GM23338 (cell line): ENCODE results near the gene UBA6. TPM values are rescaled to one million over a fixed set of nuclear protein-coding genes. Genes with fewer than 3 reads are reported as not detected.

Experiments used
- ATAC-seq: fragments of 200-7000 bp; cut with Tn5 transposase; 3 replicates; pipeline ENCODE4 v1.9.1; 2020
- DNase-seq: peaks from one replicate; pipeline ENCODE4 v3.0.0-alpha.2; 2015; ENCODE audit warnings: low spot score
- H2AFZ ChIP-seq: fragments of 200-600 bp; sonication (generic); 2 replicates; pipeline ENCODE4 v1.8.0; 2016; ENCODE audit warnings: antibody characterized with exemption, mild to moderate bottlenecking, moderate library complexity
- H3F3A ChIP-seq: fragments of 200-600 bp; sonication (generic); replicated peaks from 2 replicates; pipeline ENCODE4 v1.8.0; 2017; ENCODE audit warnings: antibody characterized with exemption, mixed run types, low read depth
- H3K27ac ChIP-seq: fragments of 200-600 bp; sonication (generic); 2 replicates; pipeline ENCODE4 v1.6.1; 2016; ENCODE audit warnings: low read depth
- H3K27me3 ChIP-seq: fragments of 200-600 bp; sonication (generic); 2 replicates; pipeline ENCODE4 v1.8.0; 2016; ENCODE audit warnings: mild to moderate bottlenecking, mixed run types, moderate library complexity; ENCODE audit not compliant: insufficient read depth
- H3K36me3 ChIP-seq: fragments of 200-600 bp; sonication (generic); 2 replicates; pipeline ENCODE4 v1.8.0; 2016; ENCODE audit warnings: mild to moderate bottlenecking; ENCODE audit not compliant: insufficient read depth
- H3K4me1 ChIP-seq: fragments of 200-600 bp; sonication (generic); 2 replicates; pipeline ENCODE4 v1.8.0; 2016; ENCODE audit warnings: mild to moderate bottlenecking, moderate library complexity; ENCODE audit not compliant: insufficient read depth
- H3K4me2 ChIP-seq: fragments of 200-600 bp; sonication (generic); 2 replicates; pipeline ENCODE4 v1.7.1; 2017; ENCODE audit warnings: mixed run types
- H3K4me3 ChIP-seq: fragments of 200-600 bp; sonication (generic); 2 replicates; pipeline ENCODE4 v1.6.1; 2016; ENCODE audit warnings: mixed run types
- H3K79me2 ChIP-seq: fragments of 200-600 bp; sonication (generic); replicated peaks from 2 replicates; pipeline ENCODE4 v1.8.0; 2017; ENCODE audit warnings: mild to moderate bottlenecking; ENCODE audit not compliant: insufficient read depth
- H3K9me2 ChIP-seq: fragments of 200-600 bp; sonication (generic); 2 replicates; pipeline ENCODE4 v1.8.0; 2017; ENCODE audit not compliant: insufficient read depth
- H4K20me1 ChIP-seq: fragments of 200-600 bp; sonication (generic); replicated peaks from 2 replicates; pipeline ENCODE4 v1.8.0; 2017; ENCODE audit warnings: mild to moderate bottlenecking; ENCODE audit not compliant: insufficient read depth
- H3K27ac Mint-ChIP-seq: 2 replicates; pipeline ENCODE4 v1.8.0; 2020; ENCODE audit warnings: inconsistent platforms, mild to moderate bottlenecking, moderate library complexity, mixed read lengths
- H3K27me3 Mint-ChIP-seq: 3 replicates; pipeline ENCODE4 v1.8.0; 2022; ENCODE audit warnings: low read depth, mild to moderate bottlenecking, moderate library complexity, mixed read lengths, inconsistent platforms; ENCODE audit not compliant: insufficient read depth, poor library complexity
- H3K36me3 Mint-ChIP-seq: 3 replicates; pipeline ENCODE4 v1.8.0; 2021; ENCODE audit warnings: low read depth, mild to moderate bottlenecking, inconsistent platforms, moderate library complexity, mixed read lengths
- H3K4me1 Mint-ChIP-seq: 3 replicates; pipeline ENCODE4 v1.8.0; 2020; ENCODE audit warnings: mild to moderate bottlenecking, inconsistent platforms, mixed read lengths
- H3K4me3 Mint-ChIP-seq: 3 replicates; pipeline ENCODE4 v1.8.0; 2021; ENCODE audit warnings: moderate library complexity, mild to moderate bottlenecking, inconsistent platforms, mixed read lengths
- H3K9me3 Mint-ChIP-seq: 3 replicates; pipeline ENCODE4 v1.8.0; 2020; ENCODE audit warnings: moderate library complexity, mild to moderate bottlenecking, inconsistent platforms, mixed read lengths
- CREB1 ChIP-seq: fragments of 250-450 bp; sonication (Bioruptor Pico); IDR thresholded peaks from 2 replicates; pipeline ENCODE4 v1.5.0; 2020; ENCODE audit warnings: low read depth, mild to moderate bottlenecking, moderate library complexity
- CTCF ChIP-seq, 2 experiments: fragments of 200-600 bp in 1 of 2; sonication (generic) in 1 of 2; conservative IDR thresholded peaks; 2 replicates each; pipeline versions ENCODE4 v1.5.1 to v1.6.1; 2016 to 2017; ENCODE audit warnings: antibody characterized with exemption in 2 of 2, low read depth in 2 of 2, mild to moderate bottlenecking in 2 of 2, moderate library complexity in 1 of 2
- ETS1 ChIP-seq: IDR thresholded peaks from 2 replicates; pipeline ENCODE4 v1.6.1; 2016; ENCODE audit warnings: antibody characterized with exemption
- EZH2 ChIP-seq: fragments of 200-600 bp; sonication (generic); IDR thresholded peaks from one replicate; pipeline ENCODE4 v1.8.0; 2017; ENCODE audit warnings: antibody characterized with exemption, mild to moderate bottlenecking, low read depth; ENCODE audit not compliant: unreplicated experiment
- EZH2phosphoT487 ChIP-seq: fragments of 200-600 bp; sonication (generic); IDR thresholded peaks from one replicate; pipeline ENCODE4 v1.8.1; 2018; ENCODE audit warnings: antibody characterized with exemption; ENCODE audit not compliant: unreplicated experiment
- JUNB ChIP-seq: IDR thresholded peaks from one replicate; pipeline ENCODE4 v1.6.1; 2016; ENCODE audit warnings: antibody characterized with exemption; ENCODE audit not compliant: unreplicated experiment
- NANOG ChIP-seq: IDR thresholded peaks from 2 replicates; pipeline ENCODE4 v1.6.1; 2016; ENCODE audit warnings: antibody characterized with exemption, borderline replicate concordance
- POLR2AphosphoS5 ChIP-seq: IDR thresholded peaks from 2 replicates; pipeline ENCODE4 v1.6.1; 2016; ENCODE audit warnings: antibody characterized with exemption, low read depth
- REST ChIP-seq: IDR thresholded peaks from one replicate; pipeline ENCODE4 v1.6.1; 2018; ENCODE audit warnings: antibody characterized with exemption; ENCODE audit not compliant: unreplicated experiment
- STAT1 ChIP-seq: IDR thresholded peaks from one replicate; pipeline ENCODE4 v1.6.1; 2016; ENCODE audit warnings: antibody characterized with exemption; ENCODE audit not compliant: unreplicated experiment
- ZNF114 ChIP-seq: fragments of 250-450 bp; sonication (Bioruptor Pico); IDR thresholded peaks from 2 replicates; pipeline ENCODE4 v1.5.0; 2020; ENCODE audit warnings: mild to moderate bottlenecking, moderate library complexity
- ZNF331 ChIP-seq: fragments of 250-450 bp; sonication (Bioruptor Pico); IDR thresholded peaks from 2 replicates; pipeline ENCODE4 v1.5.0; 2020; ENCODE audit warnings: low read depth, mild to moderate bottlenecking, moderate library complexity
- ZNF462 ChIP-seq: fragments of 250-450 bp; sonication (Bioruptor Pico); IDR thresholded peaks from 2 replicates; pipeline ENCODE4 v1.5.0; 2020; ENCODE audit warnings: mild to moderate bottlenecking, moderate library complexity
- polyA plus RNA-seq: library from polyadenylated mRNA; unstranded; fragments of >200 nt; fragmentation: Nextera tagmentation; extraction: Ambion mirVana; gene quantifications from 2 replicates; pipeline ENCODE4 v1.2.1, GENCODE V29; 2016
- total RNA-seq: library from RNA; depleted of rRNA; stranded (reverse); fragments of >200 nt; shearing (Covaris generic); gene quantifications from 2 replicates; pipeline ENCODE4 v1.2.3, GENCODE V29; 2014

Gene UBA6
- total and polyA plus RNA-seq, 2 experiments from 2014 or later, result 17.6 to 77.3 TPM

GRCh38 chr4:67576538-67576937 lies 124.4 kb downstream of the UBA6 start:
- H4K20me1 ChIP-seq, result no peaks in the 10 kb centered on the region
- no peaks in the 10 kb centered on the region for H3K36me3 ChIP-seq
- no peak for TF ChIP-seq JUNB
- no peak for TF ChIP-seq NANOG
- no peak for TF ChIP-seq CREB1 (CRISPR knock-in tag)
- no peak for TF ChIP-seq ZNF462 (CRISPR knock-in tag)
- TF ChIP-seq EZH2, result no peak
- TF ChIP-seq CTCF (conservative IDR thresholded peaks at IDR 0.05; ENCODE audit: low read depth in 2 of 2), result no peak
- no peak for TF ChIP-seq REST
- no peak for TF ChIP-seq EZH2phosphoT487
- TF ChIP-seq ZNF331 (CRISPR knock-in tag), result no peak
- TF ChIP-seq ETS1, result no peak
- TF ChIP-seq POLR2AphosphoS5, result no peak
- TF ChIP-seq ZNF114, result no peak
- no peak for TF ChIP-seq STAT1
- H3K27me3 Mint-ChIP-seq, result no peaks in the 10 kb centered on the region
- no peaks in the 10 kb centered on the region for H3K36me3 Mint-ChIP-seq
- no peaks in the 10 kb centered on the region for H3K79me2 ChIP-seq
- DNase-seq (no peak), ATAC-seq (no peak)
- H3K9me2 ChIP-seq, result no peaks in the 10 kb centered on the region
- H3F3A ChIP-seq, result no peaks in the 10 kb centered on the region
- H3K27ac Mint-ChIP-seq, result no peak overlapping the region
- H3K9me3 Mint-ChIP-seq, result no peaks in the 10 kb centered on the region
- H3K4me3 ChIP-seq, result no peak overlapping the region
- H3K4me3 Mint-ChIP-seq, result no peak overlapping the region
- H3K27me3 ChIP-seq, result no peaks in the 10 kb centered on the region
- H3K4me2 ChIP-seq, result no peak overlapping the region
- peaks cover 7% of the 10 kb centered on the region; the same call in 1 of the 2 replicates for H3K4me1 ChIP-seq
- no peak overlapping the region; the same call in 1 of the 2 replicates for H2AFZ ChIP-seq
- H3K4me1 Mint-ChIP-seq, result peaks cover 11% of the 10 kb centered on the region; the same call in 2 of the 3 replicates
- H3K27ac ChIP-seq, result no peak overlapping the region
